GM23338 (cell line): ENCODE data around the gene ZBTB8B. TPM values are rescaled to one million over a fixed set of nuclear protein-coding genes. Genes with fewer than 3 reads are reported as not detected.

Experiments
- ATAC-seq: fragments of 200-7000 bp; cut with Tn5 transposase; 3 replicates; pipeline ENCODE4 v1.9.1; 2020
- DNase-seq: peaks from one replicate; pipeline ENCODE4 v3.0.0-alpha.2; 2015; ENCODE audit warnings: low spot score
- H2AFZ ChIP-seq: fragments of 200-600 bp; sonication (generic); 2 replicates; pipeline ENCODE4 v1.8.0; 2016; ENCODE audit warnings: antibody characterized with exemption, mild to moderate bottlenecking, moderate library complexity
- H3F3A ChIP-seq: fragments of 200-600 bp; sonication (generic); replicated peaks from 2 replicates; pipeline ENCODE4 v1.8.0; 2017; ENCODE audit warnings: antibody characterized with exemption, mixed run types, low read depth
- H3K27ac ChIP-seq: fragments of 200-600 bp; sonication (generic); 2 replicates; pipeline ENCODE4 v1.6.1; 2016; ENCODE audit warnings: low read depth
- H3K27me3 ChIP-seq: fragments of 200-600 bp; sonication (generic); 2 replicates; pipeline ENCODE4 v1.8.0; 2016; ENCODE audit warnings: mild to moderate bottlenecking, mixed run types, moderate library complexity; ENCODE audit not compliant: insufficient read depth
- H3K36me3 ChIP-seq: fragments of 200-600 bp; sonication (generic); 2 replicates; pipeline ENCODE4 v1.8.0; 2016; ENCODE audit warnings: mild to moderate bottlenecking; ENCODE audit not compliant: insufficient read depth
- H3K4me1 ChIP-seq: fragments of 200-600 bp; sonication (generic); 2 replicates; pipeline ENCODE4 v1.8.0; 2016; ENCODE audit warnings: mild to moderate bottlenecking, moderate library complexity; ENCODE audit not compliant: insufficient read depth
- H3K4me2 ChIP-seq: fragments of 200-600 bp; sonication (generic); 2 replicates; pipeline ENCODE4 v1.7.1; 2017; ENCODE audit warnings: mixed run types
- H3K4me3 ChIP-seq: fragments of 200-600 bp; sonication (generic); 2 replicates; pipeline ENCODE4 v1.6.1; 2016; ENCODE audit warnings: mixed run types
- H3K79me2 ChIP-seq: fragments of 200-600 bp; sonication (generic); replicated peaks from 2 replicates; pipeline ENCODE4 v1.8.0; 2017; ENCODE audit warnings: mild to moderate bottlenecking; ENCODE audit not compliant: insufficient read depth
- H3K9me2 ChIP-seq: fragments of 200-600 bp; sonication (generic); 2 replicates; pipeline ENCODE4 v1.8.0; 2017; ENCODE audit not compliant: insufficient read depth
- H4K20me1 ChIP-seq: fragments of 200-600 bp; sonication (generic); replicated peaks from 2 replicates; pipeline ENCODE4 v1.8.0; 2017; ENCODE audit warnings: mild to moderate bottlenecking; ENCODE audit not compliant: insufficient read depth
- H3K27ac Mint-ChIP-seq: 2 replicates; pipeline ENCODE4 v1.8.0; 2020; ENCODE audit warnings: inconsistent platforms, mild to moderate bottlenecking, moderate library complexity, mixed read lengths
- H3K27me3 Mint-ChIP-seq: 3 replicates; pipeline ENCODE4 v1.8.0; 2022; ENCODE audit warnings: low read depth, mild to moderate bottlenecking, moderate library complexity, mixed read lengths, inconsistent platforms; ENCODE audit not compliant: insufficient read depth, poor library complexity
- H3K36me3 Mint-ChIP-seq: 3 replicates; pipeline ENCODE4 v1.8.0; 2021; ENCODE audit warnings: low read depth, mild to moderate bottlenecking, inconsistent platforms, moderate library complexity, mixed read lengths
- H3K4me1 Mint-ChIP-seq: 3 replicates; pipeline ENCODE4 v1.8.0; 2020; ENCODE audit warnings: mild to moderate bottlenecking, inconsistent platforms, mixed read lengths
- H3K4me3 Mint-ChIP-seq: 3 replicates; pipeline ENCODE4 v1.8.0; 2021; ENCODE audit warnings: moderate library complexity, mild to moderate bottlenecking, inconsistent platforms, mixed read lengths
- H3K9me3 Mint-ChIP-seq: 3 replicates; pipeline ENCODE4 v1.8.0; 2020; ENCODE audit warnings: moderate library complexity, mild to moderate bottlenecking, inconsistent platforms, mixed read lengths
- CREB1 ChIP-seq: fragments of 250-450 bp; sonication (Bioruptor Pico); IDR thresholded peaks from 2 replicates; pipeline ENCODE4 v1.5.0; 2020; ENCODE audit warnings: low read depth, mild to moderate bottlenecking, moderate library complexity
- CTCF ChIP-seq, 2 experiments: fragments of 200-600 bp in 1 of 2; sonication (generic) in 1 of 2; conservative IDR thresholded peaks; 2 replicates each; pipeline versions ENCODE4 v1.5.1 to v1.6.1; 2016 to 2017; ENCODE audit warnings: antibody characterized with exemption in 2 of 2, low read depth in 2 of 2, mild to moderate bottlenecking in 2 of 2, moderate library complexity in 1 of 2
- ETS1 ChIP-seq: IDR thresholded peaks from 2 replicates; pipeline ENCODE4 v1.6.1; 2016; ENCODE audit warnings: antibody characterized with exemption
- EZH2 ChIP-seq: fragments of 200-600 bp; sonication (generic); IDR thresholded peaks from one replicate; pipeline ENCODE4 v1.8.0; 2017; ENCODE audit warnings: antibody characterized with exemption, mild to moderate bottlenecking, low read depth; ENCODE audit not compliant: unreplicated experiment
- EZH2phosphoT487 ChIP-seq: fragments of 200-600 bp; sonication (generic); IDR thresholded peaks from one replicate; pipeline ENCODE4 v1.8.1; 2018; ENCODE audit warnings: antibody characterized with exemption; ENCODE audit not compliant: unreplicated experiment
- JUNB ChIP-seq: IDR thresholded peaks from one replicate; pipeline ENCODE4 v1.6.1; 2016; ENCODE audit warnings: antibody characterized with exemption; ENCODE audit not compliant: unreplicated experiment
- NANOG ChIP-seq: IDR thresholded peaks from 2 replicates; pipeline ENCODE4 v1.6.1; 2016; ENCODE audit warnings: antibody characterized with exemption, borderline replicate concordance
- POLR2AphosphoS5 ChIP-seq: IDR thresholded peaks from 2 replicates; pipeline ENCODE4 v1.6.1; 2016; ENCODE audit warnings: antibody characterized with exemption, low read depth
- REST ChIP-seq: IDR thresholded peaks from one replicate; pipeline ENCODE4 v1.6.1; 2018; ENCODE audit warnings: antibody characterized with exemption; ENCODE audit not compliant: unreplicated experiment
- STAT1 ChIP-seq: IDR thresholded peaks from one replicate; pipeline ENCODE4 v1.6.1; 2016; ENCODE audit warnings: antibody characterized with exemption; ENCODE audit not compliant: unreplicated experiment
- ZNF114 ChIP-seq: fragments of 250-450 bp; sonication (Bioruptor Pico); IDR thresholded peaks from 2 replicates; pipeline ENCODE4 v1.5.0; 2020; ENCODE audit warnings: mild to moderate bottlenecking, moderate library complexity
- ZNF331 ChIP-seq: fragments of 250-450 bp; sonication (Bioruptor Pico); IDR thresholded peaks from 2 replicates; pipeline ENCODE4 v1.5.0; 2020; ENCODE audit warnings: low read depth, mild to moderate bottlenecking, moderate library complexity
- ZNF462 ChIP-seq: fragments of 250-450 bp; sonication (Bioruptor Pico); IDR thresholded peaks from 2 replicates; pipeline ENCODE4 v1.5.0; 2020; ENCODE audit warnings: mild to moderate bottlenecking, moderate library complexity
- polyA plus RNA-seq: library from polyadenylated mRNA; unstranded; fragments of >200 nt; fragmentation: Nextera tagmentation; extraction: Ambion mirVana; gene quantifications from 2 replicates; pipeline ENCODE4 v1.2.1, GENCODE V29; 2016
- total RNA-seq: library from RNA; depleted of rRNA; stranded (reverse); fragments of >200 nt; shearing (Covaris generic); gene quantifications from 2 replicates; pipeline ENCODE4 v1.2.3, GENCODE V29; 2014

ZBTB8B gene
- total and polyA plus RNA-seq, 2 experiments from 2014 or later, result 0.95 to 4.2 TPM

GRCh38 chr1:32454726-32455125 is 10.1 kb upstream of the ZBTB8B start:
- TF ChIP-seq CTCF (conservative IDR thresholded peaks at IDR 0.05; ENCODE audit: low read depth in 2 of 2) (no peak), ZNF331 (CRISPR knock-in tag) (no peak), CREB1 (CRISPR knock-in tag) (no peak), NANOG (no peak), EZH2 (no peak), ZNF462 (CRISPR knock-in tag) (no peak), ZNF114 (no peak), REST (no peak), EZH2phosphoT487 (no peak), ETS1 (no peak), POLR2AphosphoS5 (no peak), STAT1 (no peak), JUNB (no peak)
- Histone ChIP-seq H3K36me3 (peaks cover 9% of the 10 kb centered on the region), H3K27ac (no peak overlapping the region), H3K9me2 (peaks cover 9% of the 10 kb centered on the region; the same call in 1 of the 2 replicates), H3K4me2 (no peak overlapping the region), H3K27me3 (no peaks in the 10 kb centered on the region), H3F3A (no peaks in the 10 kb centered on the region), H2AFZ (0 out of 2 replicates have a peak overlapping the region, but pooled peaks have one; percentile 32), H3K4me1 (no peaks in the 10 kb centered on the region), H3K79me2 (no peaks in the 10 kb centered on the region), H4K20me1 (no peaks in the 10 kb centered on the region), H3K4me3 (no peak overlapping the region)
- no peak for DNase-seq
- Mint-ChIP-seq H3K36me3 (peaks cover 35% of the 10 kb centered on the region), H3K4me1 (no peaks in the 10 kb centered on the region), H3K27ac (no peak overlapping the region), H3K27me3 (peaks cover 6% of the 10 kb centered on the region), H3K9me3 (peaks cover 44% of the 10 kb centered on the region), H3K4me3 (no peak overlapping the region)
- ATAC-seq, result peak; percentile 74
